Endothelial cell (in vitro differentiated cells): ENCODE results near the gene VASH1. TPM values are rescaled to one million over a fixed set of nuclear protein-coding genes. Genes with fewer than 3 reads are reported as not detected.
A peak's percentile ranks its signal among the peaks of the same experiment; 100 is the strongest.

ENCODE experiments used
- DNase-seq: peaks from one replicate; pipeline ENCODE4 v3.0.0; 2021; ENCODE audit warnings: low spot score
- H3K27ac Mint-ChIP-seq: one replicate; pipeline ENCODE4 v1.8.0; 2021; ENCODE audit warnings: mixed read lengths, inconsistent platforms; ENCODE audit not compliant: unreplicated experiment
- H3K27me3 Mint-ChIP-seq: one replicate; pipeline ENCODE4 v1.8.0; 2021; ENCODE audit warnings: mild to moderate bottlenecking, moderate library complexity, mixed read lengths, inconsistent platforms; ENCODE audit not compliant: unreplicated experiment
- H3K36me3 Mint-ChIP-seq: one replicate; pipeline ENCODE4 v1.8.0; 2021; ENCODE audit warnings: mild to moderate bottlenecking, low read depth, mixed read lengths, inconsistent platforms; ENCODE audit not compliant: unreplicated experiment
- H3K4me1 Mint-ChIP-seq: one replicate; pipeline ENCODE4 v1.8.0; 2021; ENCODE audit warnings: mild to moderate bottlenecking, mixed read lengths, inconsistent platforms; ENCODE audit not compliant: unreplicated experiment
- H3K4me3 Mint-ChIP-seq: one replicate; pipeline ENCODE4 v1.8.0; 2021; ENCODE audit warnings: mild to moderate bottlenecking, mixed read lengths, inconsistent platforms; ENCODE audit not compliant: unreplicated experiment
- H3K9me3 Mint-ChIP-seq: one replicate; pipeline ENCODE4 v1.8.0; 2021; ENCODE audit warnings: mixed read lengths, inconsistent platforms; ENCODE audit not compliant: unreplicated experiment
- total RNA-seq: library from RNA; stranded (reverse); fragmentation: NEBNext Ultra II Directional; extraction: Animal tissue kit (Norgen Biotek cat#: 25700); gene quantifications from one replicate; pipeline ENCODE4 v1.2.1, GENCODE V29; 2021; ENCODE audit not compliant: unreplicated experiment
- TF ChIP-seq, protein P1 (sequence below): fragments of 200-600 bp; sonication (generic); IDR thresholded peaks from one replicate; pipeline ENCODE4 v1.5.0; 2021; ENCODE audit warnings: antibody characterized with exemption; ENCODE audit not compliant: unreplicated experiment

Gene VASH1
- total RNA-seq, 1 donor from 2014 or later, result 166 TPM

DNA sequence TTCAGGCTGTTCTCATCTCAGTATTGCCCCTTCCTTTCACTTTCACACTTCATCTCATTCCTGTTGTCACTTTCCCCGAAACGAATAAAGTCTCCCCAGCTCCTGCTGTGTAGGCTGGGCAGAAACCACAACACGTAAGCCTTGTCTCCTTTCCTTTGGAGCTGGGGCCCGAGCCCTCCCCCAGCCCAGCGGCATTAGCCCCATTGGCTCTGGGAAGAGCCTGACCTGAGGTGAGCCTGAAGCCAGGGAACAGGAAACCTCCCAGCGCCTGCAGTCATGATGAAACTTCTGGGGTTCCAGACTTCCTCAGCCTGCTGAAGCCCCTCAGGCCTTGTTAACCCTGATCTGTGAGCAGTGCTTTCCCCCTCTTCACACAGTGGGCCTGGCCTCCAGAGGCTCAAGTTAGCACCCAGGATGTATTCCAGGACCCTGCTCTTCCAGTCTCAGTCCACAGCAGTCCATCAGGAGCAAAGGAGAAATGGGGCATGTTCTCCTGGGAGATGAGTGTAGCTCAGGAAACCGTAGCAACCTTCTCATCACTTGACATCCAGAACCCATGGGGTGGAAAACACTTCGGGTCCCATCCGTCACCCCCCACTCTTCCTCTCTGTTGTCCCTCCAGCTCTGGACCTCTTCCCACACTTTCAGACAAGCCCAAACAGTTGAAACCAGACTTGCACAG is 21.8 kb downstream of the VASH1 start:
- Mint-ChIP-seq H3K27me3 (peaks cover 15% of the 10 kb centered on the region), H3K9me3 (no peaks in the 10 kb centered on the region), H3K4me3 (peak overlapping the region; percentile 59), H3K27ac (peak overlapping the region; percentile 84), H3K4me1 (peaks cover 33% of the 10 kb centered on the region), H3K36me3 (peaks cover 32% of the 10 kb centered on the region)
- TF ChIP-seq, protein P1, sequence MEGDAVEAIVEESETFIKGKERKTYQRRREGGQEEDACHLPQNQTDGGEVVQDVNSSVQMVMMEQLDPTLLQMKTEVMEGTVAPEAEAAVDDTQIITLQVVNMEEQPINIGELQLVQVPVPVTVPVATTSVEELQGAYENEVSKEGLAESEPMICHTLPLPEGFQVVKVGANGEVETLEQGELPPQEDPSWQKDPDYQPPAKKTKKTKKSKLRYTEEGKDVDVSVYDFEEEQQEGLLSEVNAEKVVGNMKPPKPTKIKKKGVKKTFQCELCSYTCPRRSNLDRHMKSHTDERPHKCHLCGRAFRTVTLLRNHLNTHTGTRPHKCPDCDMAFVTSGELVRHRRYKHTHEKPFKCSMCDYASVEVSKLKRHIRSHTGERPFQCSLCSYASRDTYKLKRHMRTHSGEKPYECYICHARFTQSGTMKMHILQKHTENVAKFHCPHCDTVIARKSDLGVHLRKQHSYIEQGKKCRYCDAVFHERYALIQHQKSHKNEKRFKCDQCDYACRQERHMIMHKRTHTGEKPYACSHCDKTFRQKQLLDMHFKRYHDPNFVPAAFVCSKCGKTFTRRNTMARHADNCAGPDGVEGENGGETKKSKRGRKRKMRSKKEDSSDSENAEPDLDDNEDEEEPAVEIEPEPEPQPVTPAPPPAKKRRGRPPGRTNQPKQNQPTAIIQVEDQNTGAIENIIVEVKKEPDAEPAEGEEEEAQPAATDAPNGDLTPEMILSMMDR, result no peak
- DNase-seq, result no peak

DNA sequence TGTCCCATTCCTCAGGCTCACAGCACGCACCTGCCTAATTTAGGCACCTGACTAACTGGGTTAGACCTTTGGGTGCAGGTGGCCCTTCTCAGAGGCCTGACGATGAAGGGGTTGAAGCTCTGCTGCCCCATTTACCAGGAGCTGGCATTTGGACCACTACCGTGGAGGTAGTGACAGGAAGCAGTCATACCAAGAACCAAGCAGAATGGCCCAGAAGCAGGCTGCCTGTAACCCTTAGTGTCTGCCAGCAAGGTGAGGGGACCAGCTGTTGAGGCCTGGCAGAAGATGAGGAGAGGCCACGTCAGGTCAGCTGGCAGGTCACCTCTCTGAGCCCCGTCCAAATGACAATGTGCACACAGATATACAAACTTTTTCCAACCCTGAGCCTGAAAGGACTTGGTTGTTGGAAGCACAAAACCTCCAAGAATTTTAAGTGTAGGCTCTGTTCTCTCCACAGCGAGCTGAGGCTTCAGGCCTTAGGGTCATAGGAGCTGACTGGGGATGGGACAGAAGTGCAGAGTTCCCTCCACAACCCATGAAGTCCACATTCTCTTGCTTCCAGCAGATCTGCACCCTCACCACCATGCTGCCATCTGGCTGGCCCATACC is 23.1 kb downstream of the VASH1 start:
- TF ChIP-seq, protein P1, result no peak
- Mint-ChIP-seq H3K9me3 (no peaks in the 10 kb centered on the region), H3K4me1 (peaks cover 29% of the 10 kb centered on the region), H3K27me3 (peaks cover 10% of the 10 kb centered on the region), H3K4me3 (no peak overlapping the region), H3K27ac (no peak overlapping the region), H3K36me3 (peaks cover 37% of the 10 kb centered on the region)
- DNase-seq, result no peak

DNA sequence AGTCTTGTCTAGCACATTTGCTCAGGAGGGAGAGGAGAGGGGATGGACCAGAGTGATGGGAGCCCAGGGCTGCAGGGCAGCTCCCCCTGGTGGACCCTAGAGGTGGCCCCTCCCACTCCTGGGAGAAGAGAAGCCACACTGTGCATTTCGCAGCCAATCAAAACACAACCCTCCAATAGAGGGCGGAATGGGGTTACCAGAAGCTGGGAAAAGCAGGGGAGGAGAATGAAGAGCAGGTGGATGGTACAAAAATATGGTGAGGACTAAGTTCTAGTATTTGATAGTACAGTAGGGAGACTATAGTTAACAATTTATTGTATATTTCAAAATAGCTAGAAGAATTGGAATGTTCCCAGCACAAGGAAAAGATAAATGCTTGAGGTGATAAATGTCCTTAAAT is 23.6 kb downstream of the VASH1 start:
- no peak overlapping the region for H3K27ac Mint-ChIP-seq
- H3K36me3 Mint-ChIP-seq, result peaks cover 36% of the 10 kb centered on the region
- peaks cover 10% of the 10 kb centered on the region for H3K27me3 Mint-ChIP-seq
- H3K4me3 Mint-ChIP-seq, result no peak overlapping the region
- TF ChIP-seq, protein P1, result peak; percentile 74
- no peaks in the 10 kb centered on the region for H3K9me3 Mint-ChIP-seq
- peaks cover 29% of the 10 kb centered on the region for H3K4me1 Mint-ChIP-seq
- DNase-seq, result peak; percentile 91

DNA sequence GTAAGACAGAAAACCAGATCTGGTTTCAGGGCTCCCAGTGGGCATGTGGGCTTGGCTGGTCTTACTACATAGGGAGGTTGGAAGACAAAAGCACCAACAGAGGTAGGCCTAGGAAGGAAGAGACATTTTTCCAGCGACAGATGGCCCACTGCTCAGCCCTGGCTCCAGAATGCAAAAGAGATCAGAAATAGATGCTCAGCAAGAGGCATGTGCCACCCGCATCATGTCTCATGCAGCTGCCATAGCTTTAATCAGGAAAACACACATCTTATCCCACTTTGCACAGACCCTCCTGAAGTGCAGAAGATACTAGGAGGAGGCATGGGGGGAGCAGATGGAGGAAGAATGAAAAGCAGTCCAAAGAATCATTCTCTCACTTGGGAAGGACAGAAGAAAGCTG is 25.3 kb downstream of the VASH1 start:
- no peak for DNase-seq
- H3K9me3 Mint-ChIP-seq, result no peaks in the 10 kb centered on the region
- H3K27me3 Mint-ChIP-seq, result no peaks in the 10 kb centered on the region
- peaks cover 26% of the 10 kb centered on the region for H3K36me3 Mint-ChIP-seq
- H3K4me3 Mint-ChIP-seq, result no peak overlapping the region
- H3K27ac Mint-ChIP-seq, result no peak overlapping the region
- TF ChIP-seq, protein P1, result no peak
- H3K4me1 Mint-ChIP-seq, result peaks cover 21% of the 10 kb centered on the region

DNA sequence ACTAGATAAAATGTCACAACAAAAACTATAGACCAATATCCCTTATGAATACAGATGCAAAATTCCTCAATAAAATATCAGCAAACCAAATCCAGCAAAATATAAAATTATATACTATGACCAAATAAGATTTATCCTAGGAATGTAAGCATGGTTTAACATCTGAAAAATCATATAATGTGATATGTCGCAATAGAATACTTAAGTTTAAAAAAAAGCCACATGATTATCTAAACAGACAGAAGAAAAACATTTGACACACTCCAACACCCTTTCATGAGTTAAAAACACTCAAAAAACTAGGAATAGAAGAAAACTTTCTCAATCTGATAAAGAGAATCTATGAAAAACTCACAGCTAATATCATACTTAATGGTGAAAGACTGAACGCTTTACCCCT is 31.2 kb downstream of the VASH1 start:
- Mint-ChIP-seq H3K27ac (no peak overlapping the region), H3K36me3 (peaks cover 23% of the 10 kb centered on the region), H3K9me3 (no peaks in the 10 kb centered on the region), H3K4me3 (no peak overlapping the region), H3K27me3 (peaks cover 1% of the 10 kb centered on the region), H3K4me1 (no peaks in the 10 kb centered on the region)
- no peak for DNase-seq
- TF ChIP-seq, protein P1, result no peak
